Measurements from ENCODE around the gene TBX1. TPM values are rescaled to one million over a fixed set of nuclear protein-coding genes. Genes with fewer than 3 reads are reported as not detected.

TBX1 gene
- total and polyA plus RNA-seq, 2 experiments from 2014 or later, result 0.12 to 0.71 TPM

GRCh38 chr22:19807914-19808872, 47.6 kb downstream of the TBX1 start:
- Histone ChIP-seq H3K27ac (no peak overlapping the region), H3K4me1 (ENCODE audit: low read depth) (no peaks in the 10 kb centered on the region), H3K4me3 (no peak overlapping the region), H3K36me3 (no peaks in the 10 kb centered on the region), H3K9me3 (ENCODE audit: low read depth) (no peaks in the 10 kb centered on the region), H3K27me3 (no peaks in the 10 kb centered on the region)
- no peak for DNase-seq (ENCODE audit: low read depth in 1 of 2, low spot score in 1 of 2)
- no peak for TF ChIP-seq CTCF (IDR thresholded peaks at IDR 0.05; ENCODE audit: low read depth, low read length)

- H3K4me3 ChIP-seq, result no peak overlapping the region
- TF ChIP-seq CTCF (IDR thresholded peaks at IDR 0.05; ENCODE audit: low read depth, low read length), result no peak
- no peaks in the 10 kb centered on the region for H3K9me3 ChIP-seq (ENCODE audit: low read depth)
- H3K27ac ChIP-seq, result no peak overlapping the region
- no peak for DNase-seq (ENCODE audit: low read depth in 1 of 2, low spot score in 1 of 2)
- no peaks in the 10 kb centered on the region for H3K27me3 ChIP-seq
- H3K4me1 ChIP-seq (ENCODE audit: low read depth), result no peaks in the 10 kb centered on the region
- H3K36me3 ChIP-seq, result no peaks in the 10 kb centered on the region
Observed at GRCh38 chr22:19808873-19809478, 48.4 kb downstream of the TBX1 start.

GRCh38 chr22:19809741-19810140, 49.2 kb downstream of the TBX1 start:
- H3K36me3 ChIP-seq, result no peaks in the 10 kb centered on the region
- H3K27me3 ChIP-seq, result no peaks in the 10 kb centered on the region
- H3K9me3 ChIP-seq (ENCODE audit: low read depth), result no peaks in the 10 kb centered on the region
- H3K27ac ChIP-seq, result no peak overlapping the region
- no peak for DNase-seq (ENCODE audit: low read depth in 1 of 2, low spot score in 1 of 2)
- H3K4me3 ChIP-seq, result no peak overlapping the region
- no peak for TF ChIP-seq CTCF (IDR thresholded peaks at IDR 0.05; ENCODE audit: low read depth, low read length)
- H3K4me1 ChIP-seq (ENCODE audit: low read depth), result no peaks in the 10 kb centered on the region

GRCh38 chr22:19810381-19811201, 50.0 kb downstream of the TBX1 start:
- Histone ChIP-seq H3K4me3 (no peak overlapping the region), H3K9me3 (ENCODE audit: low read depth) (no peaks in the 10 kb centered on the region), H3K27ac (no peak overlapping the region), H3K36me3 (no peaks in the 10 kb centered on the region), H3K27me3 (no peaks in the 10 kb centered on the region), H3K4me1 (ENCODE audit: low read depth) (no peaks in the 10 kb centered on the region)
- DNase-seq (ENCODE audit: low read depth in 1 of 2, low spot score in 1 of 2), result peak in 1 of 2 donors; percentile 70
- TF ChIP-seq CTCF (IDR thresholded peaks at IDR 0.05; ENCODE audit: low read depth, low read length), result no peak

GRCh38 chr22:19811211-19811621, 50.6 kb downstream of the TBX1 start:
- no peak for DNase-seq (ENCODE audit: low read depth in 1 of 2, low spot score in 1 of 2)
- Histone ChIP-seq H3K27ac (no peak overlapping the region), H3K9me3 (ENCODE audit: low read depth) (no peaks in the 10 kb centered on the region), H3K36me3 (no peaks in the 10 kb centered on the region), H3K27me3 (no peaks in the 10 kb centered on the region), H3K4me3 (no peak overlapping the region), H3K4me1 (ENCODE audit: low read depth) (no peaks in the 10 kb centered on the region)
- TF ChIP-seq CTCF (IDR thresholded peaks at IDR 0.05; ENCODE audit: low read depth, low read length), result no peak

All from cardiac muscle cell (in vitro differentiated cells and primary cell).